GM18870 (cell line): Measurements from ENCODE around the gene RHOH.
"Not testable (repeated sequence)": the region's sequence is repeated elsewhere in the genome, so short reads cannot be mapped to it uniquely, and the experiment has no call there.

ENCODE experiments used
- ATAC-seq: cut with Tn5 transposase; IDR thresholded peaks from one replicate; pipeline ENCODE4 v1.9.1; 2021; ENCODE audit warnings: moderate library complexity; ENCODE audit not compliant: unreplicated experiment

The RHOH gene

GRCh38 chr4:40290611-40291186, 93.9 kb downstream of the RHOH start:
- not testable (repeated sequence) for ATAC-seq

DNA sequence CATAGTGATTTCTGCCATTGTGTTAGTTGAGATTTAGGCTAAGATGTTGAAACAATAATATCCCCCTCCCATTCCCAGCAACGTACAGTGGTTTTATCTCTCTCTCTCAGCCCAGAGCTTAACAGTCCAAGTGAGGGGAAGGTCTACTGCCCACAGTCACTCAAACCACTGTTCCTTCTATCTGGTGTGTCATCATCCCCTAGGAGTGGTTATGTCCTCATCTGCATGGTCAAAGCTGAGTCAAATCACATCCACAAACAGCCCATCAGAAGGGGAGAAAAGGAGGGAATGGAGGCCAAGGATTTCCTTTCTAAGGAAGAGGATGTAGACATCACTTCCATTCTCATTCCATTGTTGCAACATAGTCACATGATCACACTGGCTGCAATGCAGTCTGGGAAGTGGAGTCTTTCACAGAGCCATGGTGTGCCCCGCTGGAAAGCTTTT, 95.5 kb downstream of the RHOH start:
- ATAC-seq = no peak

- ATAC-seq = no peak
These were observed 97.5 kb downstream of the RHOH start for GRCh38 chr4:40294339-40294738.

DNA sequence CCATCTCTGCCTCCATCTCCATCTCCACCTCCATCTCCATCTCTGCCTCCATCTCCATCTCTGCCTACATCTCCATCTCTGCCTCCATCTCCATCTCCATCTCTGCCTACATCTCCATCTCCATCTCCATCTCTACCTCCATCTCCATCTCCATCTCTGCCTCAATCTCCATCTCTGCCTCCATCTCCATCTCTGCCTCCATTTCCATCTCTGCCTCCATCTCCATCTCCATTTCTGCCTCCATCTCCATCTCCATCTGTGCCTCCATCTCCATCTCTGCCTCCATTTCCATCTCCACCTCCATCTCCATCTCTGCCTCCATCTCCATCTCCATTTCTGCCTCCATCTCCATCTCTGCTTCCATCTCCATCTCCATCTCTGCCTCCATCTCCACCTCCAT, 98.2 kb downstream of the RHOH start:
- ATAC-seq = not testable (repeated sequence)

GRCh38 chr4:40295572-40295971, 98.7 kb downstream of the RHOH start:
- ATAC-seq = no peak
